BJ (cell line): ENCODE data around the gene MDM4. TPM values are rescaled to one million over a fixed set of nuclear protein-coding genes. Genes with fewer than 3 reads are reported as not detected.
"Not testable (repeated sequence)": the region's sequence is repeated elsewhere in the genome, so short reads cannot be mapped to it uniquely, and the experiment has no call there.

Experiments used
- CTCF ChIA-PET: fragments of 350-600 bp; formaldehyde crosslinking; extraction: SDS; loops from one replicate; lab custom pipeline; 2021; ENCODE audit warnings: antibody characterized with exemption, inconsistent platforms; lab: Yijun Ruan, JAX
- POLR2A ChIA-PET: fragments of 300-600 bp; sonication (Branson Sonifier 250); formaldehyde crosslinking; extraction: SDS; loops from one replicate; lab custom pipeline; 2021; ENCODE audit warnings: antibody characterized with exemption; lab: Charles Lee
- DNase-seq: peaks from one replicate; pipeline ENCODE4 v3.0.0-alpha.2; 2011; ENCODE audit warnings: low read depth
- H3K27me3 ChIP-seq: 2 replicates; pipeline ENCODE4 v1.6.0; 2011; ENCODE audit warnings: low read length; ENCODE audit not compliant: control insufficient read depth, insufficient read depth
- H3K36me3 ChIP-seq: 2 replicates; pipeline ENCODE4 v1.5.1; 2011; ENCODE audit warnings: low read length; ENCODE audit not compliant: control insufficient read depth, insufficient read depth
- H3K4me3 ChIP-seq: 2 replicates; pipeline ENCODE4 v1.5.1; 2011; ENCODE audit warnings: low read depth, mild to moderate bottlenecking, control low read depth, low read length
- polyA plus RNA-seq: library from polyadenylated mRNA; depleted of rRNA; stranded (reverse); fragments of >200 nt; gene quantifications from 2 replicates; pipeline ENCODE4 v1.2.3, GENCODE V29; 2011
- TF ChIP-seq, protein P1 (sequence below): IDR thresholded peaks from 2 replicates; pipeline ENCODE4 v1.5.1; 2011; ENCODE audit warnings: low read depth, mild to moderate bottlenecking, control low read depth, inconsistent platforms, low read length, moderate library complexity; ENCODE audit not compliant: insufficient read depth

MDM4 gene
- polyA plus RNA-seq, 1 experiment: 7.4 TPM

DNA sequence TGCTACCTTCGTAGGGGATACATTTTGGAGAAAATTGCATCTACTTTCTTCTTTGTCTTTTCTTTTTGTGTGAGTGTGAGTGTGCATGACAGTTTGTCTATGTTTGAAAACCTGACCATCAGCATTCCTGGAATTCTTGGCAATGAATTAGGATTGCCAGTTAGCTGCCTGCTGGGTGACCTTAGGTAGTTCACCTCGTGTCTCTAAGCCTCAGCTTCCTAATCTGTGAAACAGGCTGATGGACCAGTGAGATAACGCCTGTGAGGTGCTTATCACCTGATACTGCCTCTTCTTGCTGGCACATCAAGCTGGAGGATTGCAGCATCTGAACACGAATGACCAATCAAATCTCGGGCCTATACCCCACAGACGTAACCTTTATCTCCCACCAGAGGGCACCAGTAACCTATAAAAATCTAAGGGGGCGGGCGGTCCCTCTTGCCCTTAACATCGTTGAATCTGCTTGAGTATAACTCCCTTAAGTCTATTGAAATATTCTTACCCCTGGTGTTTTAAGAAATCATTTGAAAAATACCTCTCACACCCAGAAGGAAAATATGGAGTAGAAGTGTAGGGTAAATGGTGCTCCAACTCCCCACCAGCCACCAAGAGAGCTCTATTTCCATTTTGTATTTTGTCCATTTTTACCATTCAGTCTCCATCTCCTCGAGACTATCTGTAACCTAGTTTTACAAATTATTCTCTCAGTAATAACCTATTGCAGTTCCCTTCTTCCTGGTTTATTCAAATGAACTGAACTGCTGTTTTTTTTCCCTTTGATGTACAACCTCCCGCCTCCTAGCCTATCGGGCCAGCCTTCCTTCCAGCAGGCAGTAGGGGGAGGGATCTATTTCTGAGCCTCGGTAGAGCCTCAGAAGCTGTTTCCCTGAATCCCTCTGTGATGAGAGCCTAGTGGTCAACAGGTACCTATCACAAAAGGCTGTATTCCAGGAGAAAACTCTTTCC, 49.7 kb downstream of the MDM4 start:
- Histone ChIP-seq H3K36me3 (no peaks in the 10 kb centered on the region), H3K27me3 (no peaks in the 10 kb centered on the region), H3K4me3 (no peak overlapping the region)
- DNase-seq: peak; percentile 16
- ChIA-PET CTCF (interaction anchor here (0.6 to 19.4 kb wide), 40 partner anchors 8 to 384 kb away, joined by 3 to 260 read pairs (median 4); no protein-coding TSS in a partner anchor), POLR2A (interaction anchor here (0.6 kb wide), 1 partner anchor 358 kb away, joined by 3 read pairs; no protein-coding TSS in a partner anchor)
- TF ChIP-seq, protein P1, sequence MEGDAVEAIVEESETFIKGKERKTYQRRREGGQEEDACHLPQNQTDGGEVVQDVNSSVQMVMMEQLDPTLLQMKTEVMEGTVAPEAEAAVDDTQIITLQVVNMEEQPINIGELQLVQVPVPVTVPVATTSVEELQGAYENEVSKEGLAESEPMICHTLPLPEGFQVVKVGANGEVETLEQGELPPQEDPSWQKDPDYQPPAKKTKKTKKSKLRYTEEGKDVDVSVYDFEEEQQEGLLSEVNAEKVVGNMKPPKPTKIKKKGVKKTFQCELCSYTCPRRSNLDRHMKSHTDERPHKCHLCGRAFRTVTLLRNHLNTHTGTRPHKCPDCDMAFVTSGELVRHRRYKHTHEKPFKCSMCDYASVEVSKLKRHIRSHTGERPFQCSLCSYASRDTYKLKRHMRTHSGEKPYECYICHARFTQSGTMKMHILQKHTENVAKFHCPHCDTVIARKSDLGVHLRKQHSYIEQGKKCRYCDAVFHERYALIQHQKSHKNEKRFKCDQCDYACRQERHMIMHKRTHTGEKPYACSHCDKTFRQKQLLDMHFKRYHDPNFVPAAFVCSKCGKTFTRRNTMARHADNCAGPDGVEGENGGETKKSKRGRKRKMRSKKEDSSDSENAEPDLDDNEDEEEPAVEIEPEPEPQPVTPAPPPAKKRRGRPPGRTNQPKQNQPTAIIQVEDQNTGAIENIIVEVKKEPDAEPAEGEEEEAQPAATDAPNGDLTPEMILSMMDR: peak; percentile 65

DNA sequence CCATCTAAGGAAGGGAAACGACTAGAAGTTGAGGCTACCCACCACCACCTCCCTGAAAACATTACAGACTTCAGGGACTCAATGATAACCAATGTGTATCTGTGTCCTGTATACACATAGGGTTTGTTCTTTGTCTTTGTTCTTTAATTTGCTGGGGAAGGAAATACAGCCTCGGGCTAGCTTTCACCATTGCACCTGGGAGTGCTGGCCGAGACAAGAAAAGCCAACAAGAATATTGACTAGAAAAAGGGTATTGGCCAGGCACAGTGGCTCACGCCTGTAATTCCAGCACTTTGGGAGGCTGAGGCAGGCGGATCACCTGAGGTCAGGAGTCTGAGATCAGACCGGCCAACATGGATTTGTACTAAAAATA, 50.4 kb downstream of the MDM4 start:
- no peak for DNase-seq
- POLR2A ChIA-PET: no interaction called here
- TF ChIP-seq, protein P1: no peak

DNA sequence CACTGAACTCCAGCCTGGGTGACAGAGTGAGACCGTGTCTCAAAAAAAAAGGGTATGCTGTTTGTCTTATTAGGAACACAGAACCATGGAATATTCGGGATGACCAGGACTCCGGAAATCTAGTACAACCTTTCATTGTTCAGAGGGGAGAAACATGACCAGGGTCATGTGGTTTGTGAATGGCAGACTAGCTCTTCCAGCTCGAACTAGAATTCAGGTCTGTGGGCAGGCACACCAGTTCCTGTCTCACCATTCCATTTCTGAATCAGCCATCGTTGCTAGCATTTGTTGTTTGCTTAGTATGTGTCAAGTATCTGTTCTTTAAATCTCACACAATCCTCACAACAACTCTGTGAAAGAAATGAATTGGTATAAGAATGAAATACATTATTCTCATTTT, 50.9 kb downstream of the MDM4 start:
- Histone ChIP-seq H3K27me3 (no peaks in the 10 kb centered on the region), H3K36me3 (no peaks in the 10 kb centered on the region), H3K4me3 (no peak overlapping the region)
- ChIA-PET CTCF (interaction anchor here (0.6 to 19.4 kb wide), 13 partner anchors 10 to 680 kb away, joined by 3 to 260 read pairs (median 8); no protein-coding TSS in a partner anchor), POLR2A (no interaction called here)
- no peak for DNase-seq
- TF ChIP-seq, protein P1: no peak

More for the DNA sequence above, 50.4 kb downstream of the MDM4 start:
- no peaks in the 10 kb centered on the region for H3K27me3 ChIP-seq
- CTCF ChIA-PET: interaction anchor here (0.6 to 19.4 kb wide), 26 partner anchors 9 to 679 kb away, joined by 3 to 260 read pairs (median 5); no protein-coding TSS in a partner anchor
- no peak overlapping the region for H3K4me3 ChIP-seq
- H3K36me3 ChIP-seq: no peaks in the 10 kb centered on the region

DNA sequence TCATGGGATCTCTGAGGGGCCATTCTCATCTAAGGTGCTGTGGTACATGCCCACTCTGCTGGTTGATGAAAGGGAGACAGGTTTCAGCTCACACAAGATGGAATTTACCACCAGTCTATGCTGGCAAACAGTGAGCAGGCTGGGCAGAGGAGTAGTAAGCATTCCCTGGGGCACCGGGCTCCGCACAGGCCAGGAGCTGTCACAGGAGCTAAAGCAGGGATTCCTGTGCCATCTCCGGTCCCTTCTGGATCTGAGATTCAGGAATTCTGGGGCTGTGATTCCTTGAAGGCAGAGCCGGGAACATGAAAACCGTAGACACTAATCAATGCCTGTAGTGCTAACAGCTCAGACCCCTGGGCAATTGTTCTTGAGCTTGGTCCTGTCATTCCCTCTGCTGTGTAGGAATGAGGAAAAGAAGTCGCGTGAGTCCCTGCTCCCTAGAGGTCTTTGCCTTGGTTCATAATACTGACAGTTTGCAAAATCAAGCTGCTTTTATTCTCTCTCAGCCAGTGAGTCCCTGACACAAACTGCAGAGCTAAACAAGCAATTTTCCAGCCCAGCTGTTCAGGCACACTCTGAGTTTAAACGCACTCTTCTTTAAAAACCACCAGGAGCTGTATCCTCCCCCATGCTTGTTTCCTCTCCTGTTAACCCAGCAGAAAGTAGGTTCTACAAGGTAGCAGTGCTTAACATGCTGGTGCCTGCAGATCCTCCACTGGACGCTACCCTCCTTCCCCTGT, 52.5 kb downstream of the MDM4 start:
- CTCF ChIA-PET: interaction anchor here (1.1 to 19.4 kb wide), 4 partner anchors 16 to 239 kb away, joined by 3 to 260 read pairs (median 18); no protein-coding TSS in a partner anchor
- DNase-seq: no peak
- Histone ChIP-seq H3K27me3 (no peaks in the 10 kb centered on the region), H3K4me3 (no peak overlapping the region), H3K36me3 (no peaks in the 10 kb centered on the region)
- POLR2A ChIA-PET: no interaction called here
- TF ChIP-seq, protein P1: no peak

DNA sequence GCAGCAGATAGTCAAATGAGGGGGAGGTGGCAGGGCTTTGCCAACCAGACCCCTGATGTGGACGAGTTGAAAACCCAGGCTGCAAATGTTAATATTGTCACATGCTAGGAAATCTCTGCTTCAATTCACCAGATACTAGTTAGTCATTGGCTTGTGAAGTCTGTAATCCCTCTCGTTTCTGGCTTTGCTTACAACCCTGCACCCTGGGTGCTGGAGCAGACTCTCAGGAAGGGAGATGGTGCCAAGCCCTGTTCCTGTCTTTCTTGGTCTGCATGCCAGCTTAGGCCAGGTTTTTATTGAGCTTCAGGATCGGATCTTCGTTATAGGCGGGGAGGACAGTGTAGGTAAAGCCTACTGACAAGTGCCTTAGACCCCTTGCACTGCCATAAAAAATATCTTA, 53.3 kb downstream of the MDM4 start:
- TF ChIP-seq, protein P1: no peak
- no peaks in the 10 kb centered on the region for H3K27me3 ChIP-seq
- H3K4me3 ChIP-seq: no peak overlapping the region
- ChIA-PET POLR2A (no interaction called here), CTCF (interaction anchor here (1.1 to 19.4 kb wide), 3 partner anchors 178 to 239 kb away, joined by 3 to 260 read pairs (median 32); no protein-coding TSS in a partner anchor)
- no peaks in the 10 kb centered on the region for H3K36me3 ChIP-seq
- no peak for DNase-seq

DNA sequence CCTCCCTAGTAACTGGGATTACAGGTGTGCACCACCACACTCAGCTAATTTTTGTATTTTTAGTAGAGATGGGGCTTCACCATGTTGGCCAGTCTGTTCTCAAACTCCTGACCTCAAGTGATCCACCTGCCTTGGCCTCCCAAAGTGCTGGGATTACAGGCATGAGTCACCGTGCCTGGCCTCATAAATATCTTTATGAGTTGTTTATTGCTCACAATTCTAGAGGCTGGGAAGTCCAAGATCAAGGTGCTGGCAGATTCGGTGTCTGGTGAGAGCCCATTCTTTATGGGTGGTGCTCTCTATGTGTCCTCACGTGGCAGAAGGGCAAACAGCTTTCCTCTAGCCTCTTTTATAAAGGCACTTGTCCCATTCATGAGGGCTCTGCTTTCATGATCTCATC, 53.8 kb downstream of the MDM4 start:
- H3K36me3 ChIP-seq, POLR2A ChIA-PET, H3K27me3 ChIP-seq, DNase-seq, H3K4me3 ChIP-seq: not testable (repeated sequence)
- CTCF ChIA-PET: interaction anchor here (1.2 to 19.4 kb wide), 3 partner anchors 177 to 238 kb away, joined by 3 to 260 read pairs (median 5); no protein-coding TSS in a partner anchor
